GM12891 (cell line): ENCODE results near the gene ANKS1A.

Experiments used
- PAX5 ChIP-seq: IDR thresholded peaks from 2 replicates; pipeline ENCODE4 v1.6.1; 2011; ENCODE audit warnings: low read length, moderate library complexity, mild to moderate bottlenecking; ENCODE audit not compliant: insufficient read depth, severe bottlenecking
- POLR2A ChIP-seq: IDR thresholded peaks from 2 replicates; pipeline ENCODE4 v1.6.1; 2011; ENCODE audit warnings: low read depth, low read length, control low read depth
- POLR2AphosphoS5 ChIP-seq: IDR thresholded peaks from 2 replicates; pipeline ENCODE4 v1.6.1; 2011; ENCODE audit warnings: low read depth, low read length, control low read depth
- TAF1 ChIP-seq: IDR thresholded peaks from 2 replicates; pipeline ENCODE4 v1.6.1; 2011; ENCODE audit warnings: low read depth, low read length, control low read depth

DNA sequence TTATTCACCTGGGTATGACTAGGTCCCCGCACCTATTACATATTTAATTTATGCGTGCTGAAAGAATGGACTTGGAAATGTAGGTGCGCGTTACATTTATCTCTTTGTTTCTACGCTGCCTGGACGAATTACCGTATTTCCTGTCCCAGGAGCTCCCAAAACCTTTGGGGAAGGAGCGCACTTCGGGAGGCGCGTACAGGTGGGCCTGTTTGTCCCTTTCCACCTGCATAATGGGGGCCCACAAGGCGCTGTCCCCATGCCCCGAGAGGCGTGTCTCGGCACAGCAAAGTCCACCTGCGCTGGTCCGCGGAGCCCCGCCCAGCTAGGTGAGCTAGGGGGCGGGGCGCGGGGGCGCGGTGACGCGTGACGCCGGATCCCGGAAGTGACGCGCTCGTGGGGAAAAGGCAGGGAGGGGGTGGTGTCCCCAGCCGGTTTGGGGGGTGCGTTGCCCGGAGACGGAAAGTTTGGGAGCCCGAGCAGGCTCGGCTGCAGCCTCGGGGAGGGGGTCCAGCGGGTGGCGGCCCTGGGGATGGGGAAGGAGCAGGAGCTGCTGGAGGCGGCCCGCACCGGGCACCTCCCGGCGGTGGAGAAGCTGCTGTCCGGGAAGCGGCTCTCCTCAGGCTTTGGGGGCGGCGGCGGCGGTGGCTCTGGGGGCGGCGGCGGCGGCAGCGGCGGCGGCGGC is at the start of gene ANKS1A:
- TF ChIP-seq PAX5 (peak; percentile 97), POLR2A (no peak), POLR2AphosphoS5 (no peak), TAF1 (no peak)
